ENCODE results near the gene TSHR. TPM values are rescaled to one million over a fixed set of nuclear protein-coding genes. Genes with fewer than 3 reads are reported as not detected.

The TSHR gene
- total and polyA plus RNA-seq, 2 experiments from 2014 or later = 0.59 to 0.78 TPM

DNA sequence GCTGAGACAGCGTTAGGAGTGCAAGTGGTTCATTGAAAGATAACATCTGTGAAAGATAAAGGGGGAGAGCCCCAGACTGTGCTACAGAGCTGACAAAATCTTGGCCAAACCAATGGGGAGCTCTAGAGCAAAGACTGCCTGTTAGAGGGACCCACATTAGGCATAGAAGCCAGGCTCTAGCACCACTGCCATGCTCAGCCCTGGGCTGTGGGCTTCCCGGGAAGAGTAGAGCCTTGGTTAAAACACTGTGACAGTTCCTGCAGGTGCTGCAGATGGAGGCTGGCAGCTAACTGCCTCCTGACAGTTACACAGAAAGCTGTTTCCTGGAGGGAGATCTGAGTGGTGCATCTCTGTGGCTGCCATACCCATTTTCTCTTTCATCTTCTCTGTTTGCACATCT lies 23.0 kb downstream of the TSHR start (continued):
- TF ChIP-seq, protein P1, sequence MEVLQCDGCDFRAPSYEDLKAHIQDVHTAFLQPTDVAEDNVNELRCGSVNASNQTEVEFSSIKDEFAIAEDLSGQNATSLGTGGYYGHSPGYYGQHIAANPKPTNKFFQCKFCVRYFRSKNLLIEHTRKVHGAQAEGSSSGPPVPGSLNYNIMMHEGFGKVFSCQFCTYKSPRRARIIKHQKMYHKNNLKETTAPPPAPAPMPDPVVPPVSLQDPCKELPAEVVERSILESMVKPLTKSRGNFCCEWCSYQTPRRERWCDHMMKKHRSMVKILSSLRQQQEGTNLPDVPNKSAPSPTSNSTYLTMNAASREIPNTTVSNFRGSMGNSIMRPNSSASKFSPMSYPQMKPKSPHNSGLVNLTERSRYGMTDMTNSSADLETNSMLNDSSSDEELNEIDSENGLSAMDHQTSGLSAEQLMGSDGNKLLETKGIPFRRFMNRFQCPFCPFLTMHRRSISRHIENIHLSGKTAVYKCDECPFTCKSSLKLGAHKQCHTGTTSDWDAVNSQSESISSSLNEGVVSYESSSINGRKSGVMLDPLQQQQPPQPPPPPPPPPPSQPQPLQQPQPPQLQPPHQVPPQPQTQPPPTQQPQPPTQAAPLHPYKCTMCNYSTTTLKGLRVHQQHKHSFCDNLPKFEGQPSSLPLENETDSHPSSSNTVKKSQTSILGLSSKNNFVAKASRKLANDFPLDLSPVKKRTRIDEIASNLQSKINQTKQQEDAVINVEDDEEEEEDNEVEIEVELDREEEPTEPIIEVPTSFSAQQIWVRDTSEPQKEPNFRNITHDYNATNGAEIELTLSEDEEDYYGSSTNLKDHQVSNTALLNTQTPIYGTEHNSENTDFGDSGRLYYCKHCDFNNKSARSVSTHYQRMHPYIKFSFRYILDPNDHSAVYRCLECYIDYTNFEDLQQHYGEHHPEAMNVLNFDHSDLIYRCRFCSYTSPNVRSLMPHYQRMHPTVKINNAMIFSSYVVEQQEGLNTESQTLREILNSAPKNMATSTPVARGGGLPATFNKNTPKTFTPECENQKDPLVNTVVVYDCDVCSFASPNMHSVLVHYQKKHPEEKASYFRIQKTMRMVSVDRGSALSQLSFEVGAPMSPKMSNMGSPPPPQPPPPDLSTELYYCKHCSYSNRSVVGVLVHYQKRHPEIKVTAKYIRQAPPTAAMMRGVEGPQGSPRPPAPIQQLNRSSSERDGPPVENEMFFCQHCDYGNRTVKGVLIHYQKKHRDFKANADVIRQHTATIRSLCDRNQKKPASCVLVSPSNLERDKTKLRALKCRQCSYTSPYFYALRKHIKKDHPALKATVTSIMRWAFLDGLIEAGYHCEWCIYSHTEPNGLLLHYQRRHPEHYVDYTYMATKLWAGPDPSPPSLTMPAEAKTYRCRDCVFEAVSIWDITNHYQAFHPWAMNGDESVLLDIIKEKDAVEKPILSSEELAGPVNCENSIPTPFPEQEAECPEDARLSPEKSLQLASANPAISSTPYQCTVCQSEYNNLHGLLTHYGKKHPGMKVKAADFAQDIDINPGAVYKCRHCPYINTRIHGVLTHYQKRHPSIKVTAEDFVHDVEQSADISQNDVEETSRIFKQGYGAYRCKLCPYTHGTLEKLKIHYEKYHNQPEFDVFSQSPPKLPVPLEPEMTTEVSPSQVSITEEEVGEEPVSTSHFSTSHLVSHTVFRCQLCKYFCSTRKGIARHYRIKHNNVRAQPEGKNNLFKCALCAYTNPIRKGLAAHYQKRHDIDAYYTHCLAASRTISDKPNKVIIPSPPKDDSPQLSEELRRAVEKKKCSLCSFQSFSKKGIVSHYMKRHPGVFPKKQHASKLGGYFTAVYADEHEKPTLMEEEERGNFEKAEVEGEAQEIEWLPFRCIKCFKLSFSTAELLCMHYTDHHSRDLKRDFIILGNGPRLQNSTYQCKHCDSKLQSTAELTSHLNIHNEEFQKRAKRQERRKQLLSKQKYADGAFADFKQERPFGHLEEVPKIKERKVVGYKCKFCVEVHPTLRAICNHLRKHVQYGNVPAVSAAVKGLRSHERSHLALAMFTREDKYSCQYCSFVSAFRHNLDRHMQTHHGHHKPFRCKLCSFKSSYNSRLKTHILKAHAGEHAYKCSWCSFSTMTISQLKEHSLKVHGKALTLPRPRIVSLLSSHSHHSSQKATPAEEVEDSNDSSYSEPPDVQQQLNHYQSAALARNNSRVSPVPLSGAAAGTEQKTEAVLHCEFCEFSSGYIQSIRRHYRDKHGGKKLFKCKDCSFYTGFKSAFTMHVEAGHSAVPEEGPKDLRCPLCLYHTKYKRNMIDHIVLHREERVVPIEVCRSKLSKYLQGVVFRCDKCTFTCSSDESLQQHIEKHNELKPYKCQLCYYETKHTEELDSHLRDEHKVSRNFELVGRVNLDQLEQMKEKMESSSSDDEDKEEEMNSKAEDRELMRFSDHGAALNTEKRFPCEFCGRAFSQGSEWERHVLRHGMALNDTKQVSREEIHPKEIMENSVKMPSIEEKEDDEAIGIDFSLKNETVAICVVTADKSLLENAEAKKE (CRISPR knock-in tag; IDR thresholded peaks at IDR 0.05) = no peak
- no peak for TF ChIP-seq EZH2phosphoT487 (IDR thresholded peaks at IDR 0.05; ENCODE audit: unreplicated experiment)
- no peak for TF ChIP-seq ZNF114 (CRISPR knock-in tag; IDR thresholded peaks at IDR 0.05)
- no peak for TF ChIP-seq JUNB (IDR thresholded peaks at IDR 0.05; ENCODE audit: unreplicated experiment)
- TF ChIP-seq EZH2 (IDR thresholded peaks at IDR 0.05; ENCODE audit: low read depth, unreplicated experiment) = no peak
- TF ChIP-seq STAT1 (IDR thresholded peaks at IDR 0.05; ENCODE audit: unreplicated experiment) = no peak
- TF ChIP-seq NANOG (IDR thresholded peaks at IDR 0.05; ENCODE audit: borderline replicate concordance) = no peak
- TF ChIP-seq CREB1 (CRISPR knock-in tag; IDR thresholded peaks at IDR 0.05; ENCODE audit: low read depth) = no peak
- TF ChIP-seq, protein P2, sequence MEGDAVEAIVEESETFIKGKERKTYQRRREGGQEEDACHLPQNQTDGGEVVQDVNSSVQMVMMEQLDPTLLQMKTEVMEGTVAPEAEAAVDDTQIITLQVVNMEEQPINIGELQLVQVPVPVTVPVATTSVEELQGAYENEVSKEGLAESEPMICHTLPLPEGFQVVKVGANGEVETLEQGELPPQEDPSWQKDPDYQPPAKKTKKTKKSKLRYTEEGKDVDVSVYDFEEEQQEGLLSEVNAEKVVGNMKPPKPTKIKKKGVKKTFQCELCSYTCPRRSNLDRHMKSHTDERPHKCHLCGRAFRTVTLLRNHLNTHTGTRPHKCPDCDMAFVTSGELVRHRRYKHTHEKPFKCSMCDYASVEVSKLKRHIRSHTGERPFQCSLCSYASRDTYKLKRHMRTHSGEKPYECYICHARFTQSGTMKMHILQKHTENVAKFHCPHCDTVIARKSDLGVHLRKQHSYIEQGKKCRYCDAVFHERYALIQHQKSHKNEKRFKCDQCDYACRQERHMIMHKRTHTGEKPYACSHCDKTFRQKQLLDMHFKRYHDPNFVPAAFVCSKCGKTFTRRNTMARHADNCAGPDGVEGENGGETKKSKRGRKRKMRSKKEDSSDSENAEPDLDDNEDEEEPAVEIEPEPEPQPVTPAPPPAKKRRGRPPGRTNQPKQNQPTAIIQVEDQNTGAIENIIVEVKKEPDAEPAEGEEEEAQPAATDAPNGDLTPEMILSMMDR (conservative IDR thresholded peaks at IDR 0.05; ENCODE audit: low read depth in 2 of 2) = no peak
- TF ChIP-seq ZNF331 (CRISPR knock-in tag; IDR thresholded peaks at IDR 0.05; ENCODE audit: low read depth) = no peak
- TF ChIP-seq, protein P3, sequence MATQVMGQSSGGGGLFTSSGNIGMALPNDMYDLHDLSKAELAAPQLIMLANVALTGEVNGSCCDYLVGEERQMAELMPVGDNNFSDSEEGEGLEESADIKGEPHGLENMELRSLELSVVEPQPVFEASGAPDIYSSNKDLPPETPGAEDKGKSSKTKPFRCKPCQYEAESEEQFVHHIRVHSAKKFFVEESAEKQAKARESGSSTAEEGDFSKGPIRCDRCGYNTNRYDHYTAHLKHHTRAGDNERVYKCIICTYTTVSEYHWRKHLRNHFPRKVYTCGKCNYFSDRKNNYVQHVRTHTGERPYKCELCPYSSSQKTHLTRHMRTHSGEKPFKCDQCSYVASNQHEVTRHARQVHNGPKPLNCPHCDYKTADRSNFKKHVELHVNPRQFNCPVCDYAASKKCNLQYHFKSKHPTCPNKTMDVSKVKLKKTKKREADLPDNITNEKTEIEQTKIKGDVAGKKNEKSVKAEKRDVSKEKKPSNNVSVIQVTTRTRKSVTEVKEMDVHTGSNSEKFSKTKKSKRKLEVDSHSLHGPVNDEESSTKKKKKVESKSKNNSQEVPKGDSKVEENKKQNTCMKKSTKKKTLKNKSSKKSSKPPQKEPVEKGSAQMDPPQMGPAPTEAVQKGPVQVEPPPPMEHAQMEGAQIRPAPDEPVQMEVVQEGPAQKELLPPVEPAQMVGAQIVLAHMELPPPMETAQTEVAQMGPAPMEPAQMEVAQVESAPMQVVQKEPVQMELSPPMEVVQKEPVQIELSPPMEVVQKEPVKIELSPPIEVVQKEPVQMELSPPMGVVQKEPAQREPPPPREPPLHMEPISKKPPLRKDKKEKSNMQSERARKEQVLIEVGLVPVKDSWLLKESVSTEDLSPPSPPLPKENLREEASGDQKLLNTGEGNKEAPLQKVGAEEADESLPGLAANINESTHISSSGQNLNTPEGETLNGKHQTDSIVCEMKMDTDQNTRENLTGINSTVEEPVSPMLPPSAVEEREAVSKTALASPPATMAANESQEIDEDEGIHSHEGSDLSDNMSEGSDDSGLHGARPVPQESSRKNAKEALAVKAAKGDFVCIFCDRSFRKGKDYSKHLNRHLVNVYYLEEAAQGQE (IDR thresholded peaks at IDR 0.05; ENCODE audit: unreplicated experiment) = no peak
- no peak for TF ChIP-seq POLR2AphosphoS5 (IDR thresholded peaks at IDR 0.05; ENCODE audit: low read depth)
